Medulla oblongata (tissue), 1 donor: Measurements from ENCODE around the gene SRGAP1.
"Not testable (repeated sequence)": the region's sequence is repeated elsewhere in the genome, so short reads cannot be mapped to it uniquely, and the experiment has no call there.

Experiments
- DNase-seq: peaks from one replicate; pipeline ENCODE4 v3.0.0-alpha.2; 2015; ENCODE audit errors: extremely low spot score

Gene SRGAP1

GRCh38 chr12:64122154-64122553, 277.7 kb downstream of the SRGAP1 start:
- DNase-seq = no peak

GRCh38 chr12:64122995-64123394, 278.5 kb downstream of the SRGAP1 start:
- DNase-seq = no peak

GRCh38 chr12:64123448-64123847, 278.9 kb downstream of the SRGAP1 start:
- no peak for DNase-seq

- DNase-seq = no peak
Measured at GRCh38 chr12:64124511-64125197, 280.2 kb downstream of the SRGAP1 start.

GRCh38 chr12:64125913-64126312, 281.4 kb downstream of the SRGAP1 start:
- no peak for DNase-seq

- no peak for DNase-seq
Measured at GRCh38 chr12:64127811-64128210, 283.3 kb downstream of the SRGAP1 start.

DNA sequence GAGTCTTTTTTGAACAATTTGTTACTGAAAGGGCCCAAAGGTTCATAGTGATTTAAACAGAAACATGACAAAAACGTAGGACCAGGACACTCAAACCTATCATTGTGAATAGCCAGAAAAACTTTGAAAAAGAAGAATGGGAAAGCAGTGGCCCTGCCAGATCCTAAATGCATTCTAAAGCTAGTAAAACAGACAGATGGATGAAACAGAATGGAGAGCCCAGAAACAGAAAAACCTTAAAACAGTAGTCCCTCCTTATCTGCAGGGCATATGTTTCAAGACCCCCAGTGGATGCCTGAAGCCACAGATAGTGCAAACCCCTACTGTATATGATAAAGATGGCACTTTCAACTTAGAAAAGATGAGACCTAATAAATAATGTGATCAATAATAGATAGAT, 283.9 kb downstream of the SRGAP1 start:
- DNase-seq = no peak

GRCh38 chr12:64130476-64130875, 286.0 kb downstream of the SRGAP1 start:
- DNase-seq = not testable (repeated sequence)

GRCh38 chr12:64131456-64131855, 287.0 kb downstream of the SRGAP1 start:
- not testable (repeated sequence) for DNase-seq

GRCh38 chr12:64132672-64133071, 288.2 kb downstream of the SRGAP1 start:
- not testable (repeated sequence) for DNase-seq

GRCh38 chr12:64137117-64137516, 292.6 kb downstream of the SRGAP1 start:
- DNase-seq = no peak

DNA sequence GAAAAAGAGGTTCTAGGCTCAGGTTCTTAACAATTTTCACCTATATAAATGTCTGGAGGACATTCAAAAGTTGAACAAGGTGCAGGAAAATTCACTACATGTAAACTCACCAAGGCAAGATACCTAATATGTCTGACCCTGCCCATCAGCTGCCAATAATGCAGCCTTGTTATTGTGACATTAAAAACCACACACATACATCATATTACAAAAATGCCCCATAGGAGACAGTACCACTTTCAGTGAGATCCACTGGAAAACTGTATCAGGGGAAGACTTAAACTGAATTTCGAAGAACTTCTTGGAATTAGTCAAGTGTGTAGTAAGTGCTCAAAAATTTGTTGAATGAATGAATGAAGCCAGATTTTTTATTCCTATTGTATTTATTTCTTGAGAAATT, 294.5 kb downstream of the SRGAP1 start:
- no peak for DNase-seq

GRCh38 chr12:64142382-64142781, 297.9 kb downstream of the SRGAP1 start:
- DNase-seq = no peak

DNA sequence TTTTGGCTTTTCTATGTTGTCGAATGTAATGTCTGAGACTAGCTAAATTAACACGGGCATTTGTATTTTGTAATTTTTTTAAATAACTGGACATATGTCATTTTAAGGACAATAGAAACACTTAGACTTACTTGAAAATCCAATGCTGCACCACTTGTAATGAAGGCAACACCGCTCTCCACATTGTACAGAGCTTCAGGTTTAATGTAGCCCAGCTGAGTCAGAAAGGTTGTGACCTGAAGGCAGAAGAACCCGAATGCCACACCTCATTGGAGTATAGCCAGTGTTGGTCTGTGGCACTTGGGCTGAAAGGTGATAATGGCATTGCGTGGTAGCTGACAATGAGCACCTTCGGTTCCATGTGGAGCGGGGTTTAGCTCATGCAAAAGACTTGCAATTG, 298.3 kb downstream of the SRGAP1 start:
- no peak for DNase-seq

- DNase-seq = no peak
Measured at GRCh38 chr12:64145226-64145625, 300.7 kb downstream of the SRGAP1 start.

- no peak for DNase-seq
Measured at GRCh38 chr12:64147011-64147631, 302.6 kb downstream of the SRGAP1 start.

- no peak for DNase-seq
Measured at GRCh38 chr12:64147875-64148274, 303.4 kb downstream of the SRGAP1 start.

DNA sequence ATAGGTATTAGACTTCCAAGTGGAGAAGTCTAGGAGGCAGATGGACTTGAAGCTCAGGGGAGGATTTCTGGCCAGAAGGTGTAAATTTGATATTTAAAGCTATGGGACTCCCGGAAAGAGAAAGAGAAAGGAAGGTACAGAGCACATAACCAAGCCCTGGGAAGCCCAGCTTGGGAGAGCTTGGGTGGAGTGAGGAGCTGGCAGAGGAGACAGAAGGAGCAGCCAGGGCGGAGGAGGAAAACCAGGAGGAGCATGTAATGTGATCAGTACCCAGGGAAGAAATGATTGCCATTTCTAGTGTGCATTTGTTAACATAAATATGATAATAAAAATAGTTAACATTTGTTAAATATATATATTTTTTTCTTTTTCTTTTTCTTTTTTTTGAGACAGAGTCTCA, 310.2 kb downstream of the SRGAP1 start:
- DNase-seq = no peak

GRCh38 chr12:64157110-64157509, 312.6 kb downstream of the SRGAP1 start:
- DNase-seq = no peak

GRCh38 chr12:64160021-64160710, 315.7 kb downstream of the SRGAP1 start:
- no peak for DNase-seq

GRCh38 chr12:64160711-64161060, 316.2 kb downstream of the SRGAP1 start:
- no peak for DNase-seq

- DNase-seq = not testable (repeated sequence)
Measured at GRCh38 chr12:64166606-64167005, 322.1 kb downstream of the SRGAP1 start.

GRCh38 chr12:64167041-64167440, 322.5 kb downstream of the SRGAP1 start:
- DNase-seq = not testable (repeated sequence)
